ENCODE measurements around the gene SSH2.

The SSH2 gene

GRCh38 chr17:29918922-29919856 is 10.8 kb downstream of the SSH2 start:
- no peak overlapping the region for H3K27ac ChIP-seq (ENCODE audit: low read length)
- no peak overlapping the region for H3K9ac ChIP-seq (ENCODE audit: low read length)

GRCh38 chr17:29918016-29918415 is 12.0 kb downstream of the SSH2 start:
- Histone ChIP-seq H3K9ac (ENCODE audit: low read length) (no peak overlapping the region), H2AFZ (ENCODE audit: low read length) (no peak overlapping the region), H3F3A (ENCODE audit: insufficient read depth, low read length) (no peaks in the 10 kb centered on the region), H4K20me1 (ENCODE audit: insufficient read depth, low read length) (no peaks in the 10 kb centered on the region), H3K4me3 (ENCODE audit: low read length) (no peak overlapping the region), H3K4me2 (ENCODE audit: low read depth, low read length) (no peak overlapping the region), H3K4me1 (ENCODE audit: low read length) (peaks cover 10% of the 10 kb centered on the region; the same call in 1 of the 2 replicates), H3K9me3 (replicated peaks; ENCODE audit: insufficient read depth, low read length) (no peaks in the 10 kb centered on the region), H3K27ac (ENCODE audit: low read length) (no peak overlapping the region), H3K27me3 (replicated peaks; ENCODE audit: insufficient read depth, low read length) (no peaks in the 10 kb centered on the region), H3K36me3 (replicated peaks; ENCODE audit: insufficient read depth, low read length) (0 out of 2 replicates have a peak, but pooled peaks cover 2% of the 10 kb centered on the region), H3K9me2 (replicated peaks; ENCODE audit: insufficient read depth, low read length) (no peaks in the 10 kb centered on the region), H3K79me2 (ENCODE audit: low read length) (peaks cover 66% of the 10 kb centered on the region)
- DNase-seq: no peak
- TF ChIP-seq CTCF (IDR thresholded peaks at IDR 0.05; ENCODE audit: low read length) (no peak), EZH2 (optimal IDR thresholded peaks at IDR 0.05; ENCODE audit: low read depth, low read length) (no peak), EZH2phosphoT487 (IDR thresholded peaks at IDR 0.05; ENCODE audit: low read length) (no peak)

More at GRCh38 chr17:29918922-29919856, 10.8 kb downstream of the SSH2 start:
- Histone ChIP-seq H3K36me3 (replicated peaks; ENCODE audit: insufficient read depth, low read length) (0 out of 2 replicates have a peak, but pooled peaks cover 2% of the 10 kb centered on the region), H3K4me2 (ENCODE audit: low read depth, low read length) (no peak overlapping the region), H4K20me1 (ENCODE audit: insufficient read depth, low read length) (no peaks in the 10 kb centered on the region), H3K27me3 (replicated peaks; ENCODE audit: insufficient read depth, low read length) (no peaks in the 10 kb centered on the region), H3K9me2 (replicated peaks; ENCODE audit: insufficient read depth, low read length) (no peaks in the 10 kb centered on the region), H3K79me2 (ENCODE audit: low read length) (peaks cover 70% of the 10 kb centered on the region), H3K9me3 (replicated peaks; ENCODE audit: insufficient read depth, low read length) (no peaks in the 10 kb centered on the region), H3K4me1 (ENCODE audit: low read length) (peaks cover 10% of the 10 kb centered on the region; the same call in 1 of the 2 replicates), H3K4me3 (ENCODE audit: low read length) (no peak overlapping the region), H2AFZ (ENCODE audit: low read length) (no peak overlapping the region), H3F3A (ENCODE audit: insufficient read depth, low read length) (no peaks in the 10 kb centered on the region)
- TF ChIP-seq CTCF (IDR thresholded peaks at IDR 0.05; ENCODE audit: low read length) (no peak), EZH2phosphoT487 (IDR thresholded peaks at IDR 0.05; ENCODE audit: low read length) (no peak), EZH2 (optimal IDR thresholded peaks at IDR 0.05; ENCODE audit: low read depth, low read length) (no peak)
- no peak for DNase-seq

- H2AFZ ChIP-seq (ENCODE audit: low read length): no peak overlapping the region
- no peaks in the 10 kb centered on the region for H3K9me3 ChIP-seq (replicated peaks; ENCODE audit: insufficient read depth, low read length)
- no peaks in the 10 kb centered on the region for H4K20me1 ChIP-seq (ENCODE audit: insufficient read depth, low read length)
- no peaks in the 10 kb centered on the region for H3F3A ChIP-seq (ENCODE audit: insufficient read depth, low read length)
- peaks cover 68% of the 10 kb centered on the region for H3K79me2 ChIP-seq (ENCODE audit: low read length)
- H3K9me2 ChIP-seq (replicated peaks; ENCODE audit: insufficient read depth, low read length): no peaks in the 10 kb centered on the region
- no peaks in the 10 kb centered on the region for H3K36me3 ChIP-seq (replicated peaks; ENCODE audit: insufficient read depth, low read length)
- TF ChIP-seq CTCF (IDR thresholded peaks at IDR 0.05; ENCODE audit: low read length) (no peak), EZH2 (optimal IDR thresholded peaks at IDR 0.05; ENCODE audit: low read depth, low read length) (no peak), EZH2phosphoT487 (IDR thresholded peaks at IDR 0.05; ENCODE audit: low read length) (no peak)
- peak; percentile 22 for DNase-seq
- peaks cover 10% of the 10 kb centered on the region; the same call in 1 of the 2 replicates for H3K4me1 ChIP-seq (ENCODE audit: low read length)
- no peak overlapping the region for H3K9ac ChIP-seq (ENCODE audit: low read length)
- no peak overlapping the region for H3K4me3 ChIP-seq (ENCODE audit: low read length)
- H3K27ac ChIP-seq (ENCODE audit: low read length): no peak overlapping the region
- H3K27me3 ChIP-seq (replicated peaks; ENCODE audit: insufficient read depth, low read length): no peaks in the 10 kb centered on the region
- H3K4me2 ChIP-seq (ENCODE audit: low read depth, low read length): no peak overlapping the region
Observed at GRCh38 chr17:29914819-29915537, 15.1 kb downstream of the SSH2 start.
